ENCODE data around the gene FGL2.
"Not testable (repeated sequence)": the region's sequence is repeated elsewhere in the genome, so short reads cannot be mapped to it uniquely, and the experiment has no call there.

FGL2 gene

GRCh38 chr7:77242554-77242953 lies 42.9 kb upstream of the FGL2 start:
- H3K27ac ChIP-seq, result no peak overlapping the region
- no peak for TF ChIP-seq CTCF (IDR thresholded peaks at IDR 0.05)
- no peak for TF ChIP-seq ZFX (IDR thresholded peaks at IDR 0.05; ENCODE audit: borderline replicate concordance)

- no peak overlapping the region for H3K27ac ChIP-seq
- TF ChIP-seq CTCF (IDR thresholded peaks at IDR 0.05) (no peak), ZFX (IDR thresholded peaks at IDR 0.05; ENCODE audit: borderline replicate concordance) (no peak)
These were observed 42.4 kb upstream of the FGL2 start for GRCh38 chr7:77242068-77242467.

- no peak for TF ChIP-seq ZFX (IDR thresholded peaks at IDR 0.05; ENCODE audit: borderline replicate concordance)
- no peak overlapping the region for H3K27ac ChIP-seq
These were observed 39.9 kb upstream of the FGL2 start for GRCh38 chr7:77239471-77239870.

- no peak overlapping the region for H3K27ac ChIP-seq
- no peak for TF ChIP-seq CTCF (IDR thresholded peaks at IDR 0.05)
- no peak for TF ChIP-seq ZFX (IDR thresholded peaks at IDR 0.05; ENCODE audit: borderline replicate concordance)
These were observed 39.1 kb upstream of the FGL2 start for GRCh38 chr7:77238703-77239136.

- TF ChIP-seq CTCF (IDR thresholded peaks at IDR 0.05), result no peak
- TF ChIP-seq ZFX (IDR thresholded peaks at IDR 0.05; ENCODE audit: borderline replicate concordance), result no peak
- no peak overlapping the region for H3K27ac ChIP-seq
These were observed 35.7 kb upstream of the FGL2 start for GRCh38 chr7:77235276-77235675.

GRCh38 chr7:77232467-77232866 lies 32.8 kb upstream of the FGL2 start:
- no peak overlapping the region for H3K27ac ChIP-seq
- TF ChIP-seq ZFX (IDR thresholded peaks at IDR 0.05; ENCODE audit: borderline replicate concordance), result no peak
- no peak for TF ChIP-seq CTCF (IDR thresholded peaks at IDR 0.05)

GRCh38 chr7:77228795-77229194 lies 29.2 kb upstream of the FGL2 start:
- not testable (repeated sequence) for H3K27ac ChIP-seq

- TF ChIP-seq CTCF (IDR thresholded peaks at IDR 0.05) (no peak), ZFX (IDR thresholded peaks at IDR 0.05; ENCODE audit: borderline replicate concordance) (no peak)
- no peak overlapping the region for H3K27ac ChIP-seq
These were observed 26.8 kb upstream of the FGL2 start for GRCh38 chr7:77226357-77226839.

All from 22Rv1 (cell line).